Right atrium auricular region (tissue), 2 donors: ENCODE data around the gene SLC44A4. TPM values are rescaled to one million over a fixed set of nuclear protein-coding genes. Genes with fewer than 3 reads are reported as not detected.
"Not testable (repeated sequence)": the region's sequence is repeated elsewhere in the genome, so short reads cannot be mapped to it uniquely, and the experiment has no call there.

Experiments used
- DNase-seq: peaks from one replicate; pipeline ENCODE4 v3.0.0-alpha.2; 2019; ENCODE audit warnings: low spot score
- H3K27ac ChIP-seq, 2 donors: fragments of 200-600 bp; sonication (generic); 1 replicate in 1 of 2; 2 replicates in 1 of 2; pipeline ENCODE4 v1.5.1; 2016 to 2019
- H3K27me3 ChIP-seq, 2 donors: fragments of 200-600 bp; sonication (generic); one replicate each; pipeline versions ENCODE4 v1.5.1 to v1.6.0; 2017 to 2019
- H3K36me3 ChIP-seq: fragments of 200-600 bp; sonication (generic); one replicate; pipeline ENCODE4 v1.5.1; 2016
- H3K4me1 ChIP-seq, 2 donors: fragments of 200-600 bp; sonication (generic); one replicate each; pipeline versions ENCODE4 v1.5.1 to v1.6.0; 2017 to 2019
- H3K4me3 ChIP-seq, 2 donors: fragments of 200-600 bp; sonication (generic); 1 replicate in 1 of 2; 2 replicates in 1 of 2; pipeline ENCODE4 v1.5.1; 2017 to 2019; ENCODE audit warnings: mild to moderate bottlenecking in 1 of 2, moderate library complexity in 1 of 2
- H3K9me3 ChIP-seq, 2 donors: fragments of 200-600 bp; sonication (generic); one replicate each; pipeline ENCODE4 v1.5.1; 2019
- CTCF ChIP-seq, 2 donors: fragments of 200-600 bp; sonication (generic); IDR thresholded peaks; one replicate each; pipeline ENCODE4 v1.5.1; 2019; ENCODE audit warnings: antibody characterized with exemption in 2 of 2
- total RNA-seq, 2 donors: library from RNA; depleted of rRNA; stranded (reverse); fragments of >200 nt; gene quantifications; one replicate each; pipeline ENCODE4 v1.1.0, GENCODE V29; 2016

Gene SLC44A4
- total RNA-seq, 2 donors from 2014 or later = not detected

GRCh38 chr6:31838968-31839367 lies 39.8 kb downstream of the SLC44A4 start:
- no peak for TF ChIP-seq CTCF (IDR thresholded peaks at IDR 0.05)
- Histone ChIP-seq H3K4me1 (peaks cover 0 to 43% of the 10 kb centered on the region in 2 donors), H3K27ac (no peak overlapping the region), H3K27me3 (no peaks in the 10 kb centered on the region), H3K4me3 (no peak overlapping the region), H3K9me3 (no peaks in the 10 kb centered on the region), H3K36me3 (peaks cover 51% of the 10 kb centered on the region)
- no peak for DNase-seq

- not testable (repeated sequence) for H3K27me3 ChIP-seq, H3K9me3 ChIP-seq, DNase-seq, H3K4me3 ChIP-seq, H3K27ac ChIP-seq
- Histone ChIP-seq H3K4me1 (peaks cover 0 to 47% of the 10 kb centered on the region in 2 donors), H3K36me3 (peaks cover 51% of the 10 kb centered on the region)
Observed at GRCh38 chr6:31838114-31838553, 40.7 kb downstream of the SLC44A4 start.

- Histone ChIP-seq H3K27ac (peak overlapping the region; percentile 98), H3K4me1 (peaks cover 0 to 47% of the 10 kb centered on the region in 2 donors), H3K4me3 (peak overlapping the region in 1 of 2 donors; percentile 7), H3K36me3 (peaks cover 51% of the 10 kb centered on the region), H3K9me3 (no peaks in the 10 kb centered on the region), H3K27me3 (no peaks in the 10 kb centered on the region)
- DNase-seq = no peak
- TF ChIP-seq CTCF (IDR thresholded peaks at IDR 0.05) = no peak
Observed at GRCh38 chr6:31837369-31838113, 41.3 kb downstream of the SLC44A4 start.

DNA sequence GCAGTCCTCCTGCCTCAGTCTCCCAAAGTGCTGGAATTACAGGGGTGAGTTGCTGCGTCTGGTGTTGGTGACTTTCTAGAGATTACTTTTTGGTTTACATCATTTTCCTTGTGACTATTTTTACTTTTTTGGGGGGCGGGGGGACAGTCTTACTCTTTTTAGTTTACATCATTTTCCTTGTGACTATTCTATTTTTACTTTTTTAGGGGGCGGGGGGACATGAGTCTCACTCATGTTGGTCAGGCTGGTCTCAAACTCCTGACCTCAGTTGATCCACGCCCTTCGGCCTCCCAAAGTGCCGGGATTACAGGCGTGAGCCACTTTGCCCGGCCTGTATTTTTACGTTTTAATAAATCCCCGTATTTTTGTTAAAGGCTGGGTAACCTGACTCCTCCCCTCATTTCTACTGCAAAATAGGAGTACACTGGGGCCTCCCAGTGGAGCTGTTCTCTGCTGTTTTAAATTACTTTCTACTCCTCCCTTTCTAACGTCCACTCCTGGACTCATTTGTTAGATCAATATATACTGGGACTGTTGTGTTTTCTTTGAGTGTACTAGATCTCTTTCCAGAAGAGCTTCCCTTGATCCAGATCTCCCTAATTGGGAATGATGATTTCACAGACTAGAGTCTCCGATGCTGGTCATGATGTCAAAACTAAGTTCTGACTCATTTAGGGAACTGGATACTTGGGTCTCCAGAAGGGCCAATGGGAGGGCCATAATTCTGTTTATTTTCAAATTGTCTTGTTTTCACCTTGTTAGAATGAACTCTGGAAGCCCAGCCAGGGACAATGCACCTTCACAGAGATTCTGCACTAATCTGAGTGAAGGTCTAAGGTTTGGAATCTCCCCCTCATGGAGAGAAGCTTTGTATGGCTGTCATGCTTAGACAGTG lies 42.1 kb downstream of the SLC44A4 start:
- peak overlapping the region; percentile 93 to 99 for H3K4me3 ChIP-seq
- peaks cover 0 to 48% of the 10 kb centered on the region in 2 donors for H3K4me1 ChIP-seq
- H3K9me3 ChIP-seq = no peaks in the 10 kb centered on the region
- peak overlapping the region; percentile 98 for H3K27ac ChIP-seq
- H3K36me3 ChIP-seq = peaks cover 51% of the 10 kb centered on the region
- no peak for DNase-seq
- H3K27me3 ChIP-seq = no peaks in the 10 kb centered on the region
- TF ChIP-seq CTCF (IDR thresholded peaks at IDR 0.05) = peak in 1 of 2 donors; percentile 8

- Histone ChIP-seq H3K36me3 (peaks cover 46% of the 10 kb centered on the region), H3K27me3 (no peaks in the 10 kb centered on the region), H3K4me3 (peak overlapping the region; percentile 93 to 99), H3K4me1 (peaks cover 0 to 54% of the 10 kb centered on the region in 2 donors), H3K27ac (peak overlapping the region; percentile 98), H3K9me3 (no peaks in the 10 kb centered on the region)
- DNase-seq = no peak
- TF ChIP-seq CTCF (IDR thresholded peaks at IDR 0.05) = no peak
Observed at GRCh38 chr6:31836047-31836473, 42.7 kb downstream of the SLC44A4 start.
